Stimulated activated CD4-positive, alpha-beta T cell treated with anti-CD3 and anti-CD28 coated beads, Interleukin-12 subunit alpha, Interleukin-12 subunit beta, amount 100 ng/mL, for 24 hours (primary cell): ENCODE results near the gene SKIDA1.

Source experiments
- DNase-seq, 2 experiments: peaks; one replicate each; pipeline ENCODE4 v3.0.0-alpha.2; 2020; ENCODE audit warnings: low read depth in 2 of 2

The SKIDA1 gene

DNA sequence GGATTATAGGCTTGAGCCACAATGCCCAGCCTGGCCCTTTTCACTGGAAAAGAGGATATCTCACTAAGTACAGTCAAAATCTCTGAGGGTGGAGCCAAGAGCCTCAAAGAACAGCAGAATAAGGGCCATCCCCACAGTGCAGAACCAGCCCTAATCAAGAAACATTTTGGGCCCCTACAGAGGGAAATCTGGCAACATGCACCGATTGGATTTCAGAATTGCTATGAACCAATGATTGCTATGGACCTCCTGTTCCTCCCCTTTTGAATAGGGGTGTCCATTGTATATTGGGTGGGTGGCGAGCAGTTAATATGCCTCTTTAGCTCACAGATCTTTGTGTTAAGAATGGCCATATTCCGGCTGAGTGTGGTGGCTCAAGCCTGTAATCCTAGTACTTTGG, 42.7 kb downstream of the SKIDA1 start:
- DNase-seq, result no peak

DNA sequence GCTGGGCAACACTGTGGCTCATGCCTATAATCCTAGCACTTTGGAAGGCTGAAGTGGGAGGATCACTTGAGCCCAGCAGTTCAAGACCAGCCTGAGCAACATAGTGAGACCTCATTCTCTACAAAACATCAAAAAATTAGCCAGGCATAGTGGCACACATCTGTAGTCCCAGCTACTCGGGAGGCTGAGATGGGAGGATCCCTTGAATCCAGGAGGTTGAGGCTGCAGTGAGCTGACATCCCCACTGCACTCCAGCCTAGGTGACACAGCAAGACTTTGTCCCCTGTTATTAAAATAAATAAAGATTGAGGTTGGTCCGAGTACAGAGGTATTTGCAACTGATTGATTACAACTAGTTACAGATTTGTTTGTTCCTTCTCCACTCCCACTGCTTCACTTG, 44.1 kb downstream of the SKIDA1 start:
- DNase-seq, result no peak

DNA sequence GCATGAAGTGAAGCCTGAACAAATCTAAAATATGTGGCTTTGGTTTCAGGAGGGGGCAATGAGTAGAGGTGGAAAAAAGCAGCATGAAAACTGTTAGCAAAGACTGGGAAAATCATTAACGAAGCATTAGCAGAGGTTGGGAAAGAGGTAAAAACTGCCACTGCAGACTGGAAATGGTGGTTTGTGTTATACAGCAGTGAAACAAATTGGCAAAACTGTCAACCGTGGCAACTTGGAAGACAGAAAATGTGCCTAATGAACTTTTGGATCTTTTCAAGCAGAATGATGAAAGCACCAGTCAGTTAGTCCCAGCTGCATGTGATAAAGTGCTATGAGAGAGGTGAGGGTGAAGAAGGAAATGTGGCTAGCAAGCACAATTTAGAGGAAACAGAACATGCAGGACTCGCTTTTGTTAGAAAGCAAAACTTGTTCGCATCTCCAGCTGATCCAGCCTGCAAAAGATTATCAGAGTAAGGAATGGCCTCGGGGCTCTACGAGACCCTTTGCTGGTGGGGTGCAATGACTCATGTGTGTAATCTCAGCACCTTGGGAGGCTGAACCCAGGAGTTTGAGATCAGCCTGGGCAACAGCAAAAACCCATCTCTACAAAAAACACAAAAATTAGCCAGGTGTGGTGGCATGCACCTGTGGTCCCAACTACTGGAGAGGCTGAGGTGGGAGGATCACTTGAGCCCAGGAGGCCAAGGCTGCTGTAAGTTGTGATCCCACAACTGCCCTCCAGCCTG, 45.7 kb downstream of the SKIDA1 start:
- DNase-seq, result no peak

DNA sequence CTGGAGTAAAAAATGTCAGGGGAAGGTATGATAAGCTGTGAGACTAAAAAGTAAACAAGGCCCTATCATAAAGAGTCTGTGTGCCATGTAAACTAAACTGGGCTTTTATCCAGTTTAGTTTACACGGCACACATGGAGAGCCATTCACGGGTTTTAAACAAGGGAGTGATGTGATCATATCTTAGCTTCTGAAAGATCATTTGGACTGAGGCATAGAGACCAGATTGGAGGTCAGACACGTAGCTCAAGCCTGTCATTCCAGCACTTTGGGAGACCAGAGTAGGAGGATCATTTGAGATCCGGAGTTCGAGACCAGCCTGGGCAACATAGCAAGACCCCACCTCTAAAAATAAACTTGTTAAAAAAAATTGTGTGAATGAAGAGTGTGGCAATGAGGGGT, 50.1 kb downstream of the SKIDA1 start:
- no peak for DNase-seq

DNA sequence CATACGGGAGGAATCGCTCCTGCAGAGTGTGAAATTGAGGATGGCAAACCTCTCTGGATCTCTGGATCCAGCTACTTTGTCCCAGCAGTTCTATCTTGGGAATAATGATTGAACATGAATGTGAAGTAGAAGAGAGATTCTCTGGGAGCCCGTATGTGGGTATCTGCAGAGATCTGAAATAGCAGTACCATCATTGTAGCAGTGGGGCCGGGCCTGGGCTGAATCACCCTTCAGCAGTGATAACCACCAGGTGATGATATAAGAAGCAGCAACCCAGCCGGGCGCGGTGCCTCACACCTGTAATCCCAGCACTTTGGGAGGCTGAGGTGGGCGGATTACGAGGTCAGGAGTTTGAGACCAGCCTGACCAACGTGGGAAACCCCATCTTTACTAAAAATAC, 51.9 kb downstream of the SKIDA1 start:
- DNase-seq, result no peak

DNA sequence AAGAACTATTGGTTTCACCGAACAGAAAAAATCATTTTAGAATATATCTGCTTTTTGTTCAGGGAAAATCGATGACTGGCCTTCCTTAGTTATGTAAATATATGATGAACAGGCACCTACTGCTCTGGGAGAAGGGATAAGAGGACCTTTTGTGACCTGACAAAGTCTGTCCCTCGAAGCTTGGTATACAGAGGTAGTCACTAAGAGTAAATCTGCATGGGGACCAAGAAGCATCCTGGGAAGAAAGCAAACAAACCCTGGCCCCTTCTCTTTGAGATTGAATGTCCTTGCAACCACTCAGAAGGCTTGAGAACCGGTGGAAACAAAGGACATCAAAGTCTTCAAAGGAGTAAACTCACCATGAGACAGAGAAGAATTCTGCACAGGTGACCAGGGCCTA, 52.3 kb downstream of the SKIDA1 start:
- DNase-seq, result no peak

DNA sequence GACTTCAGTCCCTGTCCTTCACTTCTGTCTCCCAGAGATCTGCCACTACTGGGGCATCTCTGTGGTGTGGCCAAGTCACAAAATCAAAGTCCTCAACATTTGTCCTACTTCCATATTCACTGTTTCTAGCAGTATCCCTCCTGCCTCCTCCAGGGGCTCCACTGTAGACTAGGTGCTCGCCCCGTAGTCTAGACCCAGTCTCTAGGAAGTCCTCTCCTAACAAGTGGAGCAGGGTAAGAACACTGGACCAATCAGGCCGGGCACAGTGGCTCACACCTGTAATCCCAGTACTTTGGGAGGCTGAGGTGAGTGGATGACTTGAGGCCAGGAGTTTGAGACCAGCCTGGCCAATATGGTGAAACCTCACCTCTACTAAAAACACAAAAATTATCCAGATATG, 57.4 kb downstream of the SKIDA1 start:
- no peak for DNase-seq

DNA sequence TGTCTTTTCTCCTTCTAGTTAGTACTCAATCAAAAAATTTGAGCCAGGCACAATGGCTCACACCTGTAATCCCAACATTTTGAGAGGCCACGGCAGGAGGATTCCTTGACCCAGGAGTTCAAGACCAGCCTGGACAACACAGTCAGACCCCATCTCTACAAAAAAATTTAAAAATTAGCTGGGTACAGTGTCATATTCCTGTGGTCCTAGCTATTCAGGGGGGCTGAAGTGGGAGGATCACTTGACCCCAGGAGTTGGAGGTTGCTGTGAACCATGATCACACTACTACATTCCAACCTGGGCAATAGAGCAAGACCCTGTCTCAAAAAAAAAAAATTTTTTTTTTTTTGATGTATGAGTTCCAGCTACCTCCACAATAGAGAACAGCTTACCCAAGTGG, 57.8 kb downstream of the SKIDA1 start:
- DNase-seq, result no peak

DNA sequence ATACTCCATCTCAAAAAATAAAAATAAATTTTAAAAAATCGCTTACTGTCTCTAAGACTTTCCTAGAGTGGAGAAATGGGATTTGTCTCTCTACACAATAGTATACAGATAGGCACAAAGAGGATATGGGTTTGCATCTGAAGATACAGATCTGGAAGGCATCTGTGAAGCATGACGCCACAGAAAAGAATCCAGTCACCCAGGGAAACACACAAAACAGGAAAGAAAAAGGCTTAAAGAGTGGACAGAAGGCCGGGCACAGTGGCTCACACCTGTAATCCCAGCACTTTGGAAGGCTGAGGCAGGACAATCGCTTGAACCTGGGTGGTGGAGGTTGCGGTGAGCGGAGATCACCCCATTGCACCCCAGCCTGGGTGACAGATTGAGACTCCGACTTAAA, 61.3 kb downstream of the SKIDA1 start:
- DNase-seq, result no peak
